Esophagus muscularis mucosa (tissue), 4 donors: ENCODE data around the gene MRPS27.

Experiments
- CTCF ChIP-seq, 3 experiments: fragments of 200-600 bp in 2 of 3; fragments of 450-650 bp in 1 of 3; sonication (generic) in 2 of 3; IDR thresholded peaks; one replicate each; pipeline ENCODE4 v1.5.1; 2017 to 2019; ENCODE audit warnings: antibody characterized with exemption in 3 of 3, mild to moderate bottlenecking in 2 of 3, moderate library complexity in 1 of 3
- EP300 ChIP-seq: sonication (generic); formaldehyde crosslinking; IDR thresholded peaks from one replicate; pipeline ENCODE4 v1.6.1; 2017; ENCODE audit warnings: antibody characterized with exemption
- POLR2A ChIP-seq: fragments of 450-650 bp; IDR thresholded peaks from one replicate; pipeline ENCODE4 v1.6.1; 2017; ENCODE audit warnings: antibody characterized with exemption, moderate library complexity, mild to moderate bottlenecking, low read depth

- TF ChIP-seq EP300 (no peak), CTCF (IDR thresholded peaks at IDR 0.05) (no peak), POLR2A (no peak)
Observed at GRCh38 chr5:72245546-72245945, 74.5 kb downstream of the MRPS27 start.
